Measurements from ENCODE around the gene CALML6. TPM values are rescaled to one million over a fixed set of nuclear protein-coding genes. Genes with fewer than 3 reads are reported as not detected.

CALML6 gene
- total and polyA plus RNA-seq, 10 of the 15 experiments (the other 5 are each of a cell fraction or from before 2014, with no cell fraction given): 0.07 to 1.3 (median 0.21) TPM; not detected in 5

DNA sequence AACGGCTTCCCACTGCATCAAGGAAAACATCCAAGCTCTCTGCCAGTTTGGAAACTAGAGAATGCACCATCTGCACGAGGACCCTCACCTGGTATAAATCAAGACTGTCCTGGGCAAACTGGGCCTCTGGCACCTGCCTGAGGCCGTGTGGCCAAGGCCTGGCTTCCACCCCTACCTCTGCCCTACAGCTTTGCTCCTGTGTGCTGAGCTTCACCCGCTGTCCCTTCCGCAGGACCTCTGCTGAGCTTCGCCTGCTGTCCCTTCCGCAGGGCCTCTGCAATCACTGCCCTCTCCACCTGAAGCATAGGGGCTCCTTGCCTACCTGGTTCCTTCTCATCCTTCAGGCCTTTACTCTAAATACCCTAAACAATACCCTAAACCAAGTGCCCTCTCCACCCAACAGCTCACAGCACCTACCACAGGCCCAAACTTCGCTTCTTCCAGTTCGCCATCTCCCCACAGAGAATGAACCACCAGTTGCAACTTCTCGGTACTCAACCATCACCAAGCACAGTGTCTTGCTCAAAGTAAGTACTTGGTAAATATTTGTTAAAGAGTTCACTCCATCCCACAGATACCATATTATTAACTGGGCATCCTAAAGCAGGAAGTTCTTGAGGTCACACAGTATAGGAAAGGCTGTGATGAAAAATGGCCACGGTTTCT lies 42.6 kb upstream of the CALML6 start:
- H3K4me2 ChIP-seq (ENCODE audit: control insufficient read depth, insufficient read depth): no peak overlapping the region
- H3K4me1 ChIP-seq (ENCODE audit: control insufficient read depth, insufficient read depth, low read length): peaks cover 12% of the 10 kb centered on the region
- intact Hi-C loops (cut with micrococcal nuclease; ENCODE audit: unreplicated experiment): no loop called here
- H3K4me3 ChIP-seq: no peak overlapping the region
- ChIA-PET CTCF (no interaction called here), POLR2A (interaction anchor here (0.9 to 1.0 kb wide), 3 partner anchors 11 to 29 kb away, joined by 3 to 4 read pairs (median 3); no protein-coding TSS in a partner anchor), RAD21 (ENCODE audit: unreplicated experiment) (interaction anchor here (0.6 to 1.2 kb wide), 2 partner anchors 10 to 14 kb away, joined by 3 to 4 read pairs; no protein-coding TSS in a partner anchor), SMC1A (ENCODE audit: uncharacterized antibody, unreplicated experiment) (no interaction called here)
- peaks cover 28 to 29% of the 10 kb centered on the region in 2 experiments; a peak in 3 of 4 replicates for H3K36me3 ChIP-seq (ENCODE audit: control insufficient read depth in 2 of 2, insufficient read depth in 2 of 2, low read length in 1 of 2)
- H3K9me3 ChIP-seq (replicated peaks; ENCODE audit: control insufficient read depth, insufficient read depth, low read length): no peaks in the 10 kb centered on the region; the same call in 2 of the 3 replicates
- in situ Hi-C loops (cut with MboI): no loop called here
- 90% methylated on average over 11 of the region's 11 CpGs for WGBS (ENCODE audit: insufficient coverage, insufficient replicate concordance, low lambda C conversion rate, missing lambda C conversion rate)
- peaks cover 90% of the 10 kb centered on the region for H3K79me2 ChIP-seq (ENCODE audit: control insufficient read depth, insufficient read depth, low read length)
- FAIRE-seq: no peak
- H3K27ac ChIP-seq (ENCODE audit: control insufficient read depth, insufficient read depth): no peak overlapping the region
- no peak overlapping the region for H2AFZ ChIP-seq (ENCODE audit: control insufficient read depth, low read depth, low read length)
- H4K20me1 ChIP-seq (ENCODE audit: control insufficient read depth, insufficient read depth): peaks cover 32% of the 10 kb centered on the region
- no peak overlapping the region for H3K9ac ChIP-seq (ENCODE audit: control insufficient read depth, insufficient read depth, low read length)
- no TSS peak for BruUV-seq (replicated peaks)
- no peak for DNase-seq (ENCODE audit: low read depth, low spot score)
- H3K27me3 ChIP-seq (replicated peaks in 1 of 2; ENCODE audit: control insufficient read depth in 2 of 2, insufficient read depth in 2 of 2, low read length in 1 of 2): no peaks in the 10 kb centered on the region
- no peak for ATAC-seq
- TF ChIP-seq, protein P1, sequence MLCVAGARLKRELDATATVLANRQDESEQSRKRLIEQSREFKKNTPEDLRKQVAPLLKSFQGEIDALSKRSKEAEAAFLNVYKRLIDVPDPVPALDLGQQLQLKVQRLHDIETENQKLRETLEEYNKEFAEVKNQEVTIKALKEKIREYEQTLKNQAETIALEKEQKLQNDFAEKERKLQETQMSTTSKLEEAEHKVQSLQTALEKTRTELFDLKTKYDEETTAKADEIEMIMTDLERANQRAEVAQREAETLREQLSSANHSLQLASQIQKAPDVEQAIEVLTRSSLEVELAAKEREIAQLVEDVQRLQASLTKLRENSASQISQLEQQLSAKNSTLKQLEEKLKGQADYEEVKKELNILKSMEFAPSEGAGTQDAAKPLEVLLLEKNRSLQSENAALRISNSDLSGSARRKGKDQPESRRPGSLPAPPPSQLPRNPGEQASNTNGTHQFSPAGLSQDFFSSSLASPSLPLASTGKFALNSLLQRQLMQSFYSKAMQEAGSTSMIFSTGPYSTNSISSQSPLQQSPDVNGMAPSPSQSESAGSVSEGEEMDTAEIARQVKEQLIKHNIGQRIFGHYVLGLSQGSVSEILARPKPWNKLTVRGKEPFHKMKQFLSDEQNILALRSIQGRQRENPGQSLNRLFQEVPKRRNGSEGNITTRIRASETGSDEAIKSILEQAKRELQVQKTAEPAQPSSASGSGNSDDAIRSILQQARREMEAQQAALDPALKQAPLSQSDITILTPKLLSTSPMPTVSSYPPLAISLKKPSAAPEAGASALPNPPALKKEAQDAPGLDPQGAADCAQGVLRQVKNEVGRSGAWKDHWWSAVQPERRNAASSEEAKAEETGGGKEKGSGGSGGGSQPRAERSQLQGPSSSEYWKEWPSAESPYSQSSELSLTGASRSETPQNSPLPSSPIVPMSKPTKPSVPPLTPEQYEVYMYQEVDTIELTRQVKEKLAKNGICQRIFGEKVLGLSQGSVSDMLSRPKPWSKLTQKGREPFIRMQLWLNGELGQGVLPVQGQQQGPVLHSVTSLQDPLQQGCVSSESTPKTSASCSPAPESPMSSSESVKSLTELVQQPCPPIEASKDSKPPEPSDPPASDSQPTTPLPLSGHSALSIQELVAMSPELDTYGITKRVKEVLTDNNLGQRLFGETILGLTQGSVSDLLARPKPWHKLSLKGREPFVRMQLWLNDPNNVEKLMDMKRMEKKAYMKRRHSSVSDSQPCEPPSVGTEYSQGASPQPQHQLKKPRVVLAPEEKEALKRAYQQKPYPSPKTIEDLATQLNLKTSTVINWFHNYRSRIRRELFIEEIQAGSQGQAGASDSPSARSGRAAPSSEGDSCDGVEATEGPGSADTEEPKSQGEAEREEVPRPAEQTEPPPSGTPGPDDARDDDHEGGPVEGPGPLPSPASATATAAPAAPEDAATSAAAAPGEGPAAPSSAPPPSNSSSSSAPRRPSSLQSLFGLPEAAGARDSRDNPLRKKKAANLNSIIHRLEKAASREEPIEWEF (IDR thresholded peaks at IDR 0.05; ENCODE audit: insufficient replicate concordance, low read depth, low read length): no peak
- no peak for TF ChIP-seq KAT2A (conservative IDR thresholded peaks at IDR 0.05; ENCODE audit: control insufficient read depth, low read depth, low read length)
- no peak for TF ChIP-seq HDAC6 (IDR thresholded peaks at IDR 0.05; ENCODE audit: unreplicated experiment)
- no peak for TF ChIP-seq ASH2L (IDR thresholded peaks at IDR 0.05; ENCODE audit: borderline replicate concordance, low read depth)
- TF ChIP-seq SUZ12 (IDR thresholded peaks at IDR 0.05; ENCODE audit: unreplicated experiment): no peak
- TF ChIP-seq RAD21 (IDR thresholded peaks at IDR 0.05; ENCODE audit: insufficient read depth, low read depth, low read length): no peak
- peak; percentile 66 for TF ChIP-seq POLR2A (IDR thresholded peaks at IDR 0.05; ENCODE audit: low read depth, low read length)
- TF ChIP-seq POLR2AphosphoS5 (IDR thresholded peaks at IDR 0.05; ENCODE audit: low read length): peak; percentile 49; the same call in 1 of the 2 replicates
- TF ChIP-seq, protein P2, sequence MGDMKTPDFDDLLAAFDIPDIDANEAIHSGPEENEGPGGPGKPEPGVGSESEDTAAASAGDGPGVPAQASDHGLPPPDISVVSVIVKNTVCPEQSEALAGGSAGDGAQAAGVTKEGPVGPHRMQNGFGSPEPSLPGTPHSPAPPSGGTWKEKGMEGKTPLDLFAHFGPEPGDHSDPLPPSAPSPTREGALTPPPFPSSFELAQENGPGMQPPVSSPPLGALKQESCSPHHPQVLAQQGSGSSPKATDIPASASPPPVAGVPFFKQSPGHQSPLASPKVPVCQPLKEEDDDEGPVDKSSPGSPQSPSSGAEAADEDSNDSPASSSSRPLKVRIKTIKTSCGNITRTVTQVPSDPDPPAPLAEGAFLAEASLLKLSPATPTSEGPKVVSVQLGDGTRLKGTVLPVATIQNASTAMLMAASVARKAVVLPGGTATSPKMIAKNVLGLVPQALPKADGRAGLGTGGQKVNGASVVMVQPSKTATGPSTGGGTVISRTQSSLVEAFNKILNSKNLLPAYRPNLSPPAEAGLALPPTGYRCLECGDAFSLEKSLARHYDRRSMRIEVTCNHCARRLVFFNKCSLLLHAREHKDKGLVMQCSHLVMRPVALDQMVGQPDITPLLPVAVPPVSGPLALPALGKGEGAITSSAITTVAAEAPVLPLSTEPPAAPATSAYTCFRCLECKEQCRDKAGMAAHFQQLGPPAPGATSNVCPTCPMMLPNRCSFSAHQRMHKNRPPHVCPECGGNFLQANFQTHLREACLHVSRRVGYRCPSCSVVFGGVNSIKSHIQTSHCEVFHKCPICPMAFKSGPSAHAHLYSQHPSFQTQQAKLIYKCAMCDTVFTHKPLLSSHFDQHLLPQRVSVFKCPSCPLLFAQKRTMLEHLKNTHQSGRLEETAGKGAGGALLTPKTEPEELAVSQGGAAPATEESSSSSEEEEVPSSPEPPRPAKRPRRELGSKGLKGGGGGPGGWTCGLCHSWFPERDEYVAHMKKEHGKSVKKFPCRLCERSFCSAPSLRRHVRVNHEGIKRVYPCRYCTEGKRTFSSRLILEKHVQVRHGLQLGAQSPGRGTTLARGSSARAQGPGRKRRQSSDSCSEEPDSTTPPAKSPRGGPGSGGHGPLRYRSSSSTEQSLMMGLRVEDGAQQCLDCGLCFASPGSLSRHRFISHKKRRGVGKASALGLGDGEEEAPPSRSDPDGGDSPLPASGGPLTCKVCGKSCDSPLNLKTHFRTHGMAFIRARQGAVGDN (IDR thresholded peaks at IDR 0.05): no peak
- TF ChIP-seq ZNF217 (IDR thresholded peaks at IDR 0.05): no peak
- TF ChIP-seq, protein P3, sequence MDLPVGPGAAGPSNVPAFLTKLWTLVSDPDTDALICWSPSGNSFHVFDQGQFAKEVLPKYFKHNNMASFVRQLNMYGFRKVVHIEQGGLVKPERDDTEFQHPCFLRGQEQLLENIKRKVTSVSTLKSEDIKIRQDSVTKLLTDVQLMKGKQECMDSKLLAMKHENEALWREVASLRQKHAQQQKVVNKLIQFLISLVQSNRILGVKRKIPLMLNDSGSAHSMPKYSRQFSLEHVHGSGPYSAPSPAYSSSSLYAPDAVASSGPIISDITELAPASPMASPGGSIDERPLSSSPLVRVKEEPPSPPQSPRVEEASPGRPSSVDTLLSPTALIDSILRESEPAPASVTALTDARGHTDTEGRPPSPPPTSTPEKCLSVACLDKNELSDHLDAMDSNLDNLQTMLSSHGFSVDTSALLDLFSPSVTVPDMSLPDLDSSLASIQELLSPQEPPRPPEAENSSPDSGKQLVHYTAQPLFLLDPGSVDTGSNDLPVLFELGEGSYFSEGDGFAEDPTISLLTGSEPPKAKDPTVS (IDR thresholded peaks at IDR 0.05; ENCODE audit: low read depth, low read length): no peak
- TF ChIP-seq NFXL1 (IDR thresholded peaks at IDR 0.05; ENCODE audit: borderline replicate concordance): no peak
- no peak for TF ChIP-seq ZNF207 (IDR thresholded peaks at IDR 0.05; ENCODE audit: borderline replicate concordance)

Data from GM12878 (cell line).